ENCODE data around the gene CFAP45. TPM values are rescaled to one million over a fixed set of nuclear protein-coding genes. Genes with fewer than 3 reads are reported as not detected.

Gene CFAP45
- polyA plus RNA-seq, 3 donors from 2014 or later = 0.36 TPM; not detected in 2

DNA sequence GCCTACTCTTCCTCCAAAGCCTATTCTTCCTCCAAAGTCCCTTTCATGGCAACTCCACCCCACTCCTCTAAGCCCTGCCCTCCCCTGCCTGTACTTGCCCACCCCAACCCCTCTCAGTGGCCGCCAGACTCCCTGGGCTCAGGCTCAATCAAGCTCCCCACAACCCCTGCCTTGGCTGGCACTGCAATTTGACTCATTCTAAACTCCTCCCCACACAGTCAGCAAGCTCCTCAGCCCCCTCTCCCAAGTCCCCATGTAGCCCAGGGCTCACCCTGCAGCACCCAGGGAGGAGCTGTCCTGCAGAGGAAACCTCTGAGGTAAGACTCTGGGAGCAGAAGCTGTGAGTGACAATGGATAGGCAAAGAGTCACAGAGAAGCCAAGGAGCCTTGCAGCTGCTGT, 33.9 kb downstream of the CFAP45 start:
- no peak for DNase-seq
- H3K27me3 Mint-ChIP-seq (ENCODE audit: low read depth in 3 of 3) = peaks cover 3 to 10% (median 4%) of the 10 kb centered on the region in 3 donors
- no peak overlapping the region for H3K27ac Mint-ChIP-seq
- H3K9me3 Mint-ChIP-seq = no peaks in the 10 kb centered on the region
- peaks cover 0 to 3% of the 10 kb centered on the region in 2 donors for H3K4me1 Mint-ChIP-seq
- no peak overlapping the region for H3K4me3 Mint-ChIP-seq
- H3K36me3 Mint-ChIP-seq = peaks cover 0 to 7% (median 0%) of the 10 kb centered on the region in 3 donors

GRCh38 chr1:159864262-159864661, 35.7 kb downstream of the CFAP45 start:
- H3K27ac Mint-ChIP-seq = peak overlapping the region in 1 of 6 donors; percentile 7

GRCh38 chr1:159862557-159862956, 37.4 kb downstream of the CFAP45 start, which contains the start of gene VSIG8:
Gene VSIG8 (minus strand): TSS chr1:159862657. CDS start chr1:159862521, 136 bp downstream.
- Mint-ChIP-seq H3K36me3 (peaks cover 0 to 7% (median 0%) of the 10 kb centered on the region in 3 donors), H3K9me3 (no peaks in the 10 kb centered on the region), H3K27me3 (ENCODE audit: low read depth in 3 of 3) (peaks cover 2 to 9% (median 3%) of the 10 kb centered on the region in 3 donors), H3K27ac (no peak within 1 kb of the TSS), H3K4me3 (no peak within 1 kb of the TSS), H3K4me1 (peaks cover 0 to 3% of the 10 kb centered on the region in 2 donors)
- DNase-seq = no peak

More at GRCh38 chr1:159864262-159864661, 35.7 kb downstream of the CFAP45 start:
- Mint-ChIP-seq H3K9me3 (no peaks in the 10 kb centered on the region), H3K36me3 (peaks cover 0 to 7% (median 0%) of the 10 kb centered on the region in 3 donors), H3K27me3 (ENCODE audit: low read depth in 3 of 3) (peaks cover 2 to 8% (median 3%) of the 10 kb centered on the region in 3 donors), H3K4me3 (no peak overlapping the region), H3K4me1 (peaks cover 0 to 3% of the 10 kb centered on the region in 2 donors)
- DNase-seq = no peak

GRCh38 chr1:159862031-159862430, 37.9 kb downstream of the CFAP45 start:
- peaks cover 2 to 9% (median 3%) of the 10 kb centered on the region in 3 donors for H3K27me3 Mint-ChIP-seq (ENCODE audit: low read depth in 3 of 3)
- no peak for DNase-seq
- H3K9me3 Mint-ChIP-seq = no peaks in the 10 kb centered on the region
- H3K36me3 Mint-ChIP-seq = peaks cover 0 to 5% (median 0%) of the 10 kb centered on the region in 3 donors
- H3K4me3 Mint-ChIP-seq = no peak overlapping the region
- H3K27ac Mint-ChIP-seq = no peak overlapping the region
- peaks cover 0 to 2% of the 10 kb centered on the region in 2 donors for H3K4me1 Mint-ChIP-seq

- no peak for DNase-seq
- peaks cover 0 to 5% of the 10 kb centered on the region in 2 donors for H3K4me1 Mint-ChIP-seq
- H3K36me3 Mint-ChIP-seq = peaks cover 0 to 4% (median 0%) of the 10 kb centered on the region in 3 donors
- H3K9me3 Mint-ChIP-seq = no peaks in the 10 kb centered on the region
- no peak overlapping the region for H3K4me3 Mint-ChIP-seq
- peaks cover 0 to 6% (median 0%) of the 10 kb centered on the region in 3 donors for H3K27me3 Mint-ChIP-seq (ENCODE audit: low read depth in 3 of 3)
- H3K27ac Mint-ChIP-seq = no peak overlapping the region
Observed at GRCh38 chr1:159861218-159861617, 38.7 kb downstream of the CFAP45 start.

DNA sequence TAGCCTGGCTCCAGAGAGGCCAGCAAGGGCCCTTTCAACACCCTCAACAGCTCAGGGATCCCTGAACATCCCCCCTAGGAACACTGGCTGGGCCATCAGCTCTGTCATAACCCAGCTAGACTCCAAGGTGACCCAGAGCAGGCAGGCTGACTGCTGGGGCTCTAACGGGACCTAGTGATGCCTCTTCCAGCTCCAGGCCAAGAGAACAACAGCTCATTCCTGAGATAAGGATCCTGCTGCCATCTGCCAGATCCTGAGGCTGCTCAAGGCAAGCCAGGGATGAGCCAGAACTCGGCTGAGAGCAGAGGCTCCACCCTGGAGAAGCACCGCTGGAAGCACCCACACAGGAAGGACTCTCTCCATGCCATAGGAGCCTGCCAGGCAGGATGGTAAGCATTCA, 39.5 kb downstream of the CFAP45 start:
- Mint-ChIP-seq H3K36me3 (peaks cover 0 to 4% (median 0%) of the 10 kb centered on the region in 3 donors), H3K27ac (no peak overlapping the region), H3K4me3 (no peak overlapping the region), H3K4me1 (peaks cover 1 to 6% of the 10 kb centered on the region in 2 donors), H3K9me3 (no peaks in the 10 kb centered on the region), H3K27me3 (ENCODE audit: low read depth in 3 of 3) (peaks cover 0 to 6% (median 0%) of the 10 kb centered on the region in 3 donors)
- no peak for DNase-seq

DNA sequence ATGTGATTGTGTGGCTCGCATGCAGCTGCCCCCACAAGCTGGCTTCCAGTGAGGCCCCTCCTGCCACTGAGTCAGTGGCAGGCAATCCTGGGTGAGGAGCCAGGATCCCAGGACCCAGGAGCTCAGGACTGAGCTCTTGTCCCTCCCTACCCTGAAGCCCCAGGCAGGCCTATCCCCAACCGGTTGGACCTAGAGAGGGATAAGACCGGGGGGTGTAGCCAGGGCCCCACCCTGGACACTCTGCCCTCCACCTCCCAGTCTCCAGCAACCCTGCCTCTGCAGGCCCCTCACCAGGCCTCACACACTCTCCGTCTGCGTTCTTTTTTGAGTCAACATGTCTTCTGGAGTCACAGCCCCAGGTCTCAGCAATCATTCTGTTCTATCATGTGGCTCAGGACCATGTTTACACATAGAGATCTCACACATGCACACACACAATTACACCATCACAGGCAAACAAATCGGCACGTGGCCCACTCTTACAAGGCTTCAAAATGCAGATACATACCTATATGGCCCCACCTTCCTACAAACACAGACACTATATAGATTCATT, 40.1 kb downstream of the CFAP45 start:
- peaks cover 0 to 5% (median 0%) of the 10 kb centered on the region in 3 donors for H3K27me3 Mint-ChIP-seq (ENCODE audit: low read depth in 3 of 3)
- H3K9me3 Mint-ChIP-seq = no peaks in the 10 kb centered on the region
- H3K4me3 Mint-ChIP-seq = no peak overlapping the region
- H3K27ac Mint-ChIP-seq = peak overlapping the region in 1 of 6 donors; percentile 30
- no peak for DNase-seq
- H3K4me1 Mint-ChIP-seq = peaks cover 7 to 10% of the 10 kb centered on the region in 2 donors
- H3K36me3 Mint-ChIP-seq = peaks cover 0 to 4% (median 0%) of the 10 kb centered on the region in 3 donors

- peaks cover 20 to 21% of the 10 kb centered on the region in 2 donors for H3K4me1 Mint-ChIP-seq
- H3K9me3 Mint-ChIP-seq = no peaks in the 10 kb centered on the region
Observed at GRCh38 chr1:159857889-159858288, 42.1 kb downstream of the CFAP45 start.

DNA sequence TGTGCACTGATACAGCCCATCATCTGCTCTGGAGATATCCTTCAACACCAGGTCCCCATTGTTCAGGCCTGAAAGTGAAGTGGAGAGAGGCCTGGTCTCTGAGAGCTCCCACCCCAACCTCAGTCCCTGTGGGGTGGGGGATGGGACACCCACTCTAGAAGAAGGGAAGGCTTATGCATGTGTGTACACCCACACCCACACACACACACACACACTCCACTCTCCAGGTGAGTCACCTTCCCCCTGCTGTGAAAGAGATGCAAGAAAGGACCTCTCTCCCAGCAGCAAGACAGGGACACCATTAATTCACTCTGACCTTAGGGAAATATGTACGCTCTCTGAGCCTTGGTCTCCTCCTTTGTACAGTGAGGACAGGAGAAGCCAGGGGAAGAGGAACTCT, 43.4 kb downstream of the CFAP45 start:
- Mint-ChIP-seq H3K36me3 (peaks cover 0 to 4% (median 0%) of the 10 kb centered on the region in 3 donors), H3K27me3 (ENCODE audit: low read depth in 3 of 3) (peaks cover 0 to 3% (median 0%) of the 10 kb centered on the region in 3 donors), H3K4me3 (peak overlapping the region; percentile 51 to 77 (median 62)), H3K9me3 (no peaks in the 10 kb centered on the region), H3K4me1 (peaks cover 20 to 21% of the 10 kb centered on the region in 2 donors), H3K27ac (peak overlapping the region; percentile 6 to 82 (median 68))
- DNase-seq = no peak

More at GRCh38 chr1:159857889-159858288, 42.1 kb downstream of the CFAP45 start:
- Mint-ChIP-seq H3K27ac (peak overlapping the region in 2 of 6 donors; percentile 18 to 21), H3K36me3 (peaks cover 0 to 4% (median 0%) of the 10 kb centered on the region in 3 donors), H3K4me3 (no peak overlapping the region), H3K27me3 (ENCODE audit: low read depth in 3 of 3) (peaks cover 0 to 3% (median 0%) of the 10 kb centered on the region in 3 donors)
- no peak for DNase-seq

DNA sequence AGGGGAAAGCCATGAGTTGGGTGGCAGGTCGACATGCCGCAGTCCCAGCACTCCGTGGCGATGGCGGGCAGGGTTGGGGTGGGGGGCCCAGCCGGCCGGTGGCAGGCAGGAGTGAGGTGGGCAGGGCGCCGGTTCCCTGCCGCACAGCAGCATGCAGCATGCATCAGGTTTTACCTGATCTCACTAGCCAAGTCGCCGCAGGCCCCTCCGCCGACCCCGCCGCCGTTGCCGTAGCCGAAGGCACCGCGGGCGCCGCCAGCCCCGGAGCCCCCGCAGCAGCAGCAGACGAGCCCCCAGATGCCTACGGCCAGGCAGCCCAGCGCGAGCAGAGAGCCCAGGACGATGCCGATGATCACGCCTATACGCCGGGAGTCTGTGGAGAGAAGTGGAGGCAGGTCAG, 44.3 kb downstream of the CFAP45 start:
- H3K27ac Mint-ChIP-seq = peak overlapping the region in 4 of 6 donors; percentile 75 to 84 (median 79)
- peaks cover 0 to 3% (median 0%) of the 10 kb centered on the region in 3 donors for H3K27me3 Mint-ChIP-seq (ENCODE audit: low read depth in 3 of 3)
- no peak for DNase-seq
- H3K4me3 Mint-ChIP-seq = peak overlapping the region; percentile 39 to 88 (median 47)
- H3K4me1 Mint-ChIP-seq = peaks cover 20 to 21% of the 10 kb centered on the region in 2 donors
- no peaks in the 10 kb centered on the region for H3K9me3 Mint-ChIP-seq
- peaks cover 0 to 5% (median 0%) of the 10 kb centered on the region in 3 donors for H3K36me3 Mint-ChIP-seq

- H3K36me3 Mint-ChIP-seq = peaks cover 0 to 8% (median 0%) of the 10 kb centered on the region in 3 donors
- peaks cover 20 to 21% of the 10 kb centered on the region in 2 donors for H3K4me1 Mint-ChIP-seq
- peaks cover 0 to 3% (median 1%) of the 10 kb centered on the region in 3 donors for H3K27me3 Mint-ChIP-seq (ENCODE audit: low read depth in 3 of 3)
- peak; percentile 84 to 87 (median 85) for DNase-seq
- peak overlapping the region; percentile 77 to 93 (median 90) for H3K27ac Mint-ChIP-seq
- no peaks in the 10 kb centered on the region for H3K9me3 Mint-ChIP-seq
- H3K4me3 Mint-ChIP-seq = peak overlapping the region; percentile 86 to 92 (median 88)
Observed at GRCh38 chr1:159854693-159855192, 45.2 kb downstream of the CFAP45 start.

GRCh38 chr1:159854116-159854692, 45.8 kb downstream of the CFAP45 start:
- peak in 2 of 3 donors; percentile 4 to 6 for DNase-seq
- Mint-ChIP-seq H3K4me1 (peaks cover 20 to 21% of the 10 kb centered on the region in 2 donors), H3K4me3 (peak overlapping the region; percentile 86 to 92 (median 88)), H3K27me3 (ENCODE audit: low read depth in 3 of 3) (peaks cover 0 to 3% (median 1%) of the 10 kb centered on the region in 3 donors), H3K36me3 (peaks cover 0 to 8% (median 0%) of the 10 kb centered on the region in 3 donors), H3K27ac (peak overlapping the region; percentile 88 to 92 (median 90)), H3K9me3 (no peaks in the 10 kb centered on the region)

DNA sequence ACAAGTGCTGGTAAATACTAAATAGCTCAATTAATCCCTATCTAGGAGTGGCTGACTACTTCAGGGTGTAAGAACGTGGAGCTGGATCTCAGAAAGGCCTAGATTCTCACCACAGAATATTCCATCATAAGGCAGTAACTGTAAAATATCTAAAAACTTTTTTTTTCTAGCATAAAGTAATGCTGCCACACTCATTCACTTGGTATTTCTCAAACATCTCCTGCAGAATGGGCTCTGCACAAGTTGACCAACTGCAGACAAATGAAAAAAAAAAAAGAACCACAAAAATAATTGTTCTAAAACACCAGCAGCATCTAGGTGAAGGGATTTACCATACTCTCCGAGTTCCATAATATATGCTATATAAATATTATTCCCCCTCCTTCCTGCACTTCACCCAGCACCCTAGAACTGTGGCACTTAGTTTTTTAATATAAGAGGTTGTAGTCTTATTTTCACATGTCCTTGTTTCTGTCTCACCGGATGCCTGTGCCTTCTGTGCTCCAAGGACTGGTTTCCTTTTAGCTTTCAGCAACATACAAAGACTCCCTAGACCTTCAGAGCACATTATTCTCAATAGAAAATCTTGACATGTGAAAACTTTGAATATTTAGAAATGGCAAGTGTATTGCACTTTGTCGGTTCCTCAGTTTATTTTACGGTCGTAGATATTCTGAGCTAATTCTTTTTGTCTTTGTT, 46.4 kb downstream of the CFAP45 start:
- no peaks in the 10 kb centered on the region for H3K9me3 Mint-ChIP-seq
- H3K4me1 Mint-ChIP-seq = peaks cover 20 to 21% of the 10 kb centered on the region in 2 donors
- peak overlapping the region; percentile 88 to 92 (median 90) for H3K27ac Mint-ChIP-seq
- peak in 2 of 3 donors; percentile 11 to 15 for DNase-seq
- peak overlapping the region; percentile 86 to 92 (median 88) for H3K4me3 Mint-ChIP-seq
- H3K36me3 Mint-ChIP-seq = peaks cover 0 to 8% (median 0%) of the 10 kb centered on the region in 3 donors
- H3K27me3 Mint-ChIP-seq (ENCODE audit: low read depth in 3 of 3) = peaks cover 0 to 3% (median 1%) of the 10 kb centered on the region in 3 donors
